Spleen (tissue), 7 donors: Measurements from ENCODE around the gene INTS4.

Experiments used
- POLR2A ChIP-seq, 3 donors: fragments of 450-650 bp; IDR thresholded peaks; one replicate each; pipeline ENCODE4 v1.5.1; 2017; ENCODE audit warnings: antibody characterized with exemption in 3 of 3, mild to moderate bottlenecking in 1 of 3
- POLR2AphosphoS5 ChIP-seq, 3 donors: sonication (generic); formaldehyde crosslinking; IDR thresholded peaks; one replicate each; pipeline ENCODE4 v1.5.1; 2017; ENCODE audit warnings: antibody characterized with exemption in 3 of 3
- TF ChIP-seq, protein P1 (sequence below), 11 experiments: fragments of 200-600 bp in 7 of 11; fragments of 450-650 bp in 4 of 11; sonication (generic) in 4 of 11; IDR thresholded peaks in 8 of 11; conservative IDR thresholded peaks in 3 of 11; 1 replicate in 7 of 11; 2 replicates in 4 of 11; pipeline versions ENCODE4 v1.4.0 to v1.8.0; 2016 to 2021; ENCODE audit warnings: antibody characterized with exemption in 11 of 11, inconsistent platforms in 4 of 11, mild to moderate bottlenecking in 1 of 11
- donor health status: DM: no; HTN: no; CAD: no; lungs with moderate emphysema.
- donor health status: DM: no; HTN: no; CAD: no.
- donor health status: DM: no; HTN: no; CAD: no.

DNA sequence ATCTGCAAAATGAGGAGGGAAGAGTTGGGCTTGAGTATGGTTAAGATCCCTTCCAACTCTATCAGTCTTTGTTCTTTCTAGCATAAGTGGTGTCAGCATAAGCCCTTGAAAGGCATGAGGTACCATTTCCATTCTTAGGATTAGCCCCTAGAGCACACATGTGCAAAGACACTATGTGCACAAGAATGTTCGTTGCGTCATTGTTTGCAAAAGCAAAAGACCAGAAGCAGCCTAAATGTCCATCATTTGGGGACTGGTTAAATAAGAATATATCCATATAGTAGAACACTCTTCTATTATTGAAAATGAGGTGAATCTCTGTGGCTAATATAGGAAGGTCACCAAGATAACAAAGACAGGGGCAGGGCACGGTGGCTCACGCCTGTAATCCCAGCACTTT is 38.6 kb upstream of the INTS4 start:
- TF ChIP-seq, protein P1, sequence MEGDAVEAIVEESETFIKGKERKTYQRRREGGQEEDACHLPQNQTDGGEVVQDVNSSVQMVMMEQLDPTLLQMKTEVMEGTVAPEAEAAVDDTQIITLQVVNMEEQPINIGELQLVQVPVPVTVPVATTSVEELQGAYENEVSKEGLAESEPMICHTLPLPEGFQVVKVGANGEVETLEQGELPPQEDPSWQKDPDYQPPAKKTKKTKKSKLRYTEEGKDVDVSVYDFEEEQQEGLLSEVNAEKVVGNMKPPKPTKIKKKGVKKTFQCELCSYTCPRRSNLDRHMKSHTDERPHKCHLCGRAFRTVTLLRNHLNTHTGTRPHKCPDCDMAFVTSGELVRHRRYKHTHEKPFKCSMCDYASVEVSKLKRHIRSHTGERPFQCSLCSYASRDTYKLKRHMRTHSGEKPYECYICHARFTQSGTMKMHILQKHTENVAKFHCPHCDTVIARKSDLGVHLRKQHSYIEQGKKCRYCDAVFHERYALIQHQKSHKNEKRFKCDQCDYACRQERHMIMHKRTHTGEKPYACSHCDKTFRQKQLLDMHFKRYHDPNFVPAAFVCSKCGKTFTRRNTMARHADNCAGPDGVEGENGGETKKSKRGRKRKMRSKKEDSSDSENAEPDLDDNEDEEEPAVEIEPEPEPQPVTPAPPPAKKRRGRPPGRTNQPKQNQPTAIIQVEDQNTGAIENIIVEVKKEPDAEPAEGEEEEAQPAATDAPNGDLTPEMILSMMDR (IDR thresholded peaks at IDR 0.05 in 8 of 11, conservative IDR thresholded peaks at IDR 0.05 in 3 of 11) = no peak
- TF ChIP-seq POLR2AphosphoS5 (IDR thresholded peaks at IDR 0.05) = no peak
- no peak for TF ChIP-seq POLR2A (IDR thresholded peaks at IDR 0.05)
